GM12878 (cell line): ENCODE results near the gene GBA3.

Source experiments
- CREM ChIP-seq: IDR thresholded peaks from 2 replicates; pipeline ENCODE4 v1.6.1; 2014; ENCODE audit warnings: antibody characterized with exemption, low read depth
- NR2C1 ChIP-seq: fragments of 450-650 bp; IDR thresholded peaks from 2 replicates; pipeline ENCODE4 v1.6.1; 2017; ENCODE audit warnings: antibody characterized with exemption, mild to moderate bottlenecking, moderate library complexity
- TCF12 ChIP-seq: IDR thresholded peaks from 2 replicates; pipeline ENCODE4 v1.6.1; 2011; ENCODE audit warnings: low read depth, mild to moderate bottlenecking, low read length
- TCF3 ChIP-seq: IDR thresholded peaks from 2 replicates; pipeline ENCODE4 v1.6.1; 2012; ENCODE audit warnings: low read depth, mild to moderate bottlenecking, low read length, borderline replicate concordance; ENCODE audit not compliant: insufficient read depth

DNA sequence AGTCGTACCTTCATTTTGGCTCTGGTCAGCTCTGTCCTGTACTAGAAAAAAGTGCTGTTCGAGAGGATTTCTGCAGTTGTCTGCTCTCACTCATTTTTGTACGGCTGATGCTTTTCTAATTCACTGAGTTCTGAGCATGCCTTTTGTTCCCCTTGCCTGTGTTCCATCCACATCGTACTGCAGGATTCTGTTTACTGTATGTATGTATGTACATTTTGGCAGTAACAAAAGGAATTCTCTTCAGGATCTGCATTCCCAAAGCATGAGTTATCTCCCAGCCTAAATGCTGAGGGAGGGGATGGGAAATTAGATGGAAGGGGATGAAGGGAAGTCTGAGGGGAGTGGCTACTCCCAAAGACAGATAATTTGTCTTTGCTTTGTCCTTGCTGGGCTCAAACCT is 87.6 kb downstream of the GBA3 start:
- TF ChIP-seq NR2C1 = no peak
- no peak for TF ChIP-seq CREM
- TF ChIP-seq TCF3 = no peak
- TF ChIP-seq TCF12 = no peak
